Measurements from ENCODE around the gene CACNA2D4.

The CACNA2D4 gene

DNA sequence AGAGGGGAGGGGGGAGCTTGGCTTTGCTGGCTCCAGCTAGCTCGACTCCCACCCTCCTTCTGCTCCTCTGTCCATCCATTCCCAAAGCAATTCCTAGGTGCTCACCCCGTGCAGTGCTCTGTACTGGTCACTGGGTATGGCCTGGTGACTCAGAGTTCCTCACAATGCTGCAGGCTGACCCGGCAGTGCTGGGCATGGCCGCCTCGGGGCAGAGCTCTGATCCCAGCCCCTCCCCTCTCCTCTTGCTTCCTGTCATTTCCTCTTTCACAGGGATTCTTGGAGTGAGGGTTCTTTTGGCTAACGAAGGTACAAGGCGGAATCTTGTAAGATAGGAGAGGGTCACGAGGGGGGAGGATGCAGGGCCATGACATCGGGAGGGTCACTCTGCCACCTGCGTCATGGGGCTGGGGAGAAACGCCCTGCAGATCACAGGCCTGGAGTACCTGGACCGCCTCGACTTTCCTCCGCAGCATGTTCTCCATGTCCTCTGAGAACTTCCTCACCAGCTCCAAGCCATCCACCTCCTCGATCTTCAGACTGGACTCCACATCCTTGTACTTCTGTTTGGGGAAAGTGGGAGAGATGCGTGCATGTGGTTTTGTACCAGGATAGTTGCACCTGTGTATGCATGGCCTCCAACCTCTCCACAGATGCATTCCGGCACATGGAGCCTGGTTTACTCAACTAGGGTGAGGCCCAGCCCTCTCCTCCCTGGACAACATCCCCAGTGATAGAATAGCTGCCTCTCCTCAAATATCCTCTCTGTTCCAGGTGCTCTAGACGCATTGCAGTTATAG lies 5.7 kb downstream of the CACNA2D4 start:
- intact Hi-C loops (cut with DNase I; ENCODE audit: low total_unique reads) = loop anchor here (10.0 kb wide), 1 partner anchor 98 kb away; no protein-coding TSS in a partner anchor
- no peak for DNase-seq
- Histone ChIP-seq H3K4me1 (peaks cover 0 to 20% (median 10%) of the 10 kb centered on the region in 4 donors), H3K27ac (no peak overlapping the region), H3K27me3 (no peaks in the 10 kb centered on the region), H3K36me3 (no peaks in the 10 kb centered on the region), H3K9me3 (no peaks in the 10 kb centered on the region), H3K4me3 (no peak overlapping the region)
- TF ChIP-seq, protein P1, sequence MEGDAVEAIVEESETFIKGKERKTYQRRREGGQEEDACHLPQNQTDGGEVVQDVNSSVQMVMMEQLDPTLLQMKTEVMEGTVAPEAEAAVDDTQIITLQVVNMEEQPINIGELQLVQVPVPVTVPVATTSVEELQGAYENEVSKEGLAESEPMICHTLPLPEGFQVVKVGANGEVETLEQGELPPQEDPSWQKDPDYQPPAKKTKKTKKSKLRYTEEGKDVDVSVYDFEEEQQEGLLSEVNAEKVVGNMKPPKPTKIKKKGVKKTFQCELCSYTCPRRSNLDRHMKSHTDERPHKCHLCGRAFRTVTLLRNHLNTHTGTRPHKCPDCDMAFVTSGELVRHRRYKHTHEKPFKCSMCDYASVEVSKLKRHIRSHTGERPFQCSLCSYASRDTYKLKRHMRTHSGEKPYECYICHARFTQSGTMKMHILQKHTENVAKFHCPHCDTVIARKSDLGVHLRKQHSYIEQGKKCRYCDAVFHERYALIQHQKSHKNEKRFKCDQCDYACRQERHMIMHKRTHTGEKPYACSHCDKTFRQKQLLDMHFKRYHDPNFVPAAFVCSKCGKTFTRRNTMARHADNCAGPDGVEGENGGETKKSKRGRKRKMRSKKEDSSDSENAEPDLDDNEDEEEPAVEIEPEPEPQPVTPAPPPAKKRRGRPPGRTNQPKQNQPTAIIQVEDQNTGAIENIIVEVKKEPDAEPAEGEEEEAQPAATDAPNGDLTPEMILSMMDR (IDR thresholded peaks at IDR 0.05) = no peak

DNA sequence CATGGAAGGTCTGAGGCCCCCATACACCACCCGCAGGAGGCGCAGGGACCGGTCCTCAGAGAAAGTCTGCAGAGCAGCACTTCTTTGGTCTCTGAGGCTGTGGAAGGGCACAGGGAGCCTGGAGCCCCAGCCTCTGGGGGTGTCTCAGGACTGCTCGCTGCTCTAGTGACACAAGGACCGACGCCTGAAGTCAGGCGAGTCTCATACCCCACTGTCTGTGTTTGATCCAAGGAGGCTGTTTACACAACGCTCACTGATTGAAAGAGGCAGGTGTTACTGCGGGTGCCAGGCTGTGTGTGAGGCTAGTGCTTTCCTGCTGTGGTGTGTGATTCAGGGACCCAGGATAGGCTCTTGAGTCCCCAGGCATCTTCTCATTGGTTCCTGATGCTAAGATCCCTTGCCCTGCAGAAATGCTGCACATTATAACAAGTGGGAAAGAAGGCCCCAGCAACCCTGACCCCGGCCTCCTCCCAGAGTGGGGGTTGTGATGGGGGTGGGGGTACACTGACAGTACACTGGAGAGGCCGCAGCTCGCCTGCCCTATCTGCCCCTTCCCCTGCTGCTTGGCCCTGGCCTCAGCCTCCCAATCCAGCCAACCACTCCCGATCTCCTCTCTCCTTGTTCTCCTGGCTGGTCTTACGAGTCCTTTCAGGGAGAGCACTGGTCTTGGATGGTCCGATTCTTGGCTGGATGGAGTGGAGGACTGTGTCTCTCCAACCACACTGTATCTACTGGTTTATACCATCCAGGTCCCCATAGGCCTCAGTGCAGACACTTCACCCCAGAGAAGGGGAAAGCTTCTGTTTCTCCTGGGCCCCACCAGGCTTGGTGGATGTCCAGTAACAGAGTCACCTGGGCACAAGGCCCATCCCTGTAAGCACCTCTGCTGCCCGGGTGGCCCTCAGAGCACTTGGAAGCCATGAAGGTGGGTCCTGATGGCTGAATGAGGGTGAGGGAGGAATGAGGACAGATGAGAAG lies 6.6 kb downstream of the CACNA2D4 start:
- DNase-seq = peak in 1 of 2 donors; percentile 41
- H3K27ac ChIP-seq = no peak overlapping the region
- no peaks in the 10 kb centered on the region for H3K36me3 ChIP-seq
- H3K9me3 ChIP-seq = no peaks in the 10 kb centered on the region
- no peaks in the 10 kb centered on the region for H3K27me3 ChIP-seq
- peaks cover 0 to 13% (median 8%) of the 10 kb centered on the region in 4 donors for H3K4me1 ChIP-seq
- intact Hi-C loops (cut with DNase I; ENCODE audit: low total_unique reads) = loop anchor here (10.0 kb wide), 1 partner anchor 97 kb away; no protein-coding TSS in a partner anchor
- TF ChIP-seq, protein P1 (IDR thresholded peaks at IDR 0.05) = no peak
- H3K4me3 ChIP-seq = no peak overlapping the region

DNA sequence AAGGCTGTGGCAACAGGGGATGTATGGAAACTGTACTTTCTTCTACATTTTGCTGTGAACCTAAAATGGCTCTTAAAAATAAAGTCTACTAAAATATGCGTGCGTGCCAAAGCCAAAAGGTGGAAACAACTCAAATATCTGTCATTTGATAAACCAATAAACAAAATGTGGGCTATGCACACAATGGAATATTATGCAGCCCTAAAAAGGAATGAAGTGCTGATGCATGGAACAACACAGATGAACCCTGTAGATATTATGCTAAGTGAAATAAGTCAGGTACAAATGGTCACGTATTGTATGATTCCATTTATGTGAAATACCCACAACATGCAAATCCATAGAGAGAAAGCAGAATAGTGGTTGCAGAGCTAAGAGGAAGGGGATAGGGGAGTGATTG lies 8.0 kb downstream of the CACNA2D4 start:
- no peak overlapping the region for H3K27ac ChIP-seq
- TF ChIP-seq, protein P1 (IDR thresholded peaks at IDR 0.05) = no peak
- intact Hi-C loops (cut with DNase I; ENCODE audit: low total_unique reads) = loop anchor here (10.0 kb wide), 1 partner anchor 96 kb away; no protein-coding TSS in a partner anchor
- H3K4me1 ChIP-seq = peaks cover 0 to 8% (median 7%) of the 10 kb centered on the region in 4 donors
- no peaks in the 10 kb centered on the region for H3K9me3 ChIP-seq
- no peak overlapping the region for H3K4me3 ChIP-seq
- no peaks in the 10 kb centered on the region for H3K27me3 ChIP-seq
- no peak for DNase-seq
- H3K36me3 ChIP-seq = no peaks in the 10 kb centered on the region

DNA sequence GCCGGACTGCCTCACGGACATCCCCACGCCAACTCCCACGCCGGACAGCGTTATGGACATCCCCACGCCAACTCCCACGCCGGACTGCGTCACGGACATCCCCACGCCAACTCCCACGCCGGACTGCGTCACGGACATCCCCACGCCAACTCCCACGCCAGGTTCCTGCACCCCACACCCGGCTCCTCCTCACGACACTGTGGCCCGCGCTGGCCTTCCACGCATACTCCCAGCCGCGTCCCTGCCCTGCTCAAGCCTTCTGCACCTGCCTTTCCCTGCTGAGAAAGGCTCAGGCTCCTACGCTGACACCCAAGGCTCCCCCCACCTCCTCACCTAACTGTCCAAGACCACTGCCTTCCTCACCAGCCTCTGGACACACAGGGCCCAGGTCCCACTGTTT lies 9.7 kb downstream of the CACNA2D4 start:
- peaks cover 0 to 16% (median 0%) of the 10 kb centered on the region in 3 donors for H3K9me3 ChIP-seq
- intact Hi-C loops (cut with DNase I; ENCODE audit: low total_unique reads) = no loop called here
- no peaks in the 10 kb centered on the region for H3K36me3 ChIP-seq
- TF ChIP-seq, protein P1 (IDR thresholded peaks at IDR 0.05) = no peak
- H3K27me3 ChIP-seq = no peaks in the 10 kb centered on the region
- no peak for DNase-seq
- peaks cover 0 to 8% (median 7%) of the 10 kb centered on the region in 4 donors for H3K4me1 ChIP-seq
- no peak overlapping the region for H3K27ac ChIP-seq
- H3K4me3 ChIP-seq = no peak overlapping the region
